Measurements from ENCODE around the gene USP16.
"Not testable (repeated sequence)": the region's sequence is repeated elsewhere in the genome, so short reads cannot be mapped to it uniquely, and the experiment has no call there.

Gene USP16

DNA sequence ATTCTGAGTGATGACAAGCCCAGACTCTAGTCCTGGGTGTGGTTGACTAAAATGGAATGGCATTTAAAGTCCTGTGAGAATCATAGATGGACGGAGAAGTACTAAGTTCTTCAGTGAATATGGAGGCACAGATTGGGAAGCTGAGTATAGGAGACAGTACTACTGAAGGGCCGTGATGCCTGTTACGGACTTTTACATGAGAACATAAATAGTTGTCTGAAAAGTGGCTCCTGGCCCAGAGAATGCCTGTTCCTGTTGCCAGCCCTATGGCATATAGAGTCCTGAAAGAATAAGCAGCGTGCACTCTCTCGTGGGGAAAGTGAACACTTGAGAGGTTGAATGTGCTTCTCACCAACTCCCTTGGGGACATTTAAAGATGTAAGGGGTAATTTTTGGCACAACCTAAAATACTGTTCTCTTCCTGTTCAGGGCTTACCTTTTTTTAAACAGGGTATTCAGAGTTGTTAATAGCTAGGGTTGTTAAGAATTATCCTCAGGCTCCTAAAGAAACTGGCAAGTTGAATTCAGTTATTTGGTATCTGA is 28.6 kb downstream of the USP16 start:
- Mint-ChIP-seq H3K4me1 (no peaks in the 10 kb centered on the region), H3K27ac (ENCODE audit: low read depth) (no peak overlapping the region), H3K4me3 (no peak overlapping the region), H3K27me3 (no peaks in the 10 kb centered on the region), H3K9me3 (no peaks in the 10 kb centered on the region), H3K36me3 (ENCODE audit: insufficient read depth) (peaks cover 49% of the 10 kb centered on the region)
- no peak for DNase-seq (ENCODE audit: low spot score in 2 of 2)
- ATAC-seq (replicated peaks; ENCODE audit: extremely low read depth, poor library complexity, severe bottlenecking): no peak

DNA sequence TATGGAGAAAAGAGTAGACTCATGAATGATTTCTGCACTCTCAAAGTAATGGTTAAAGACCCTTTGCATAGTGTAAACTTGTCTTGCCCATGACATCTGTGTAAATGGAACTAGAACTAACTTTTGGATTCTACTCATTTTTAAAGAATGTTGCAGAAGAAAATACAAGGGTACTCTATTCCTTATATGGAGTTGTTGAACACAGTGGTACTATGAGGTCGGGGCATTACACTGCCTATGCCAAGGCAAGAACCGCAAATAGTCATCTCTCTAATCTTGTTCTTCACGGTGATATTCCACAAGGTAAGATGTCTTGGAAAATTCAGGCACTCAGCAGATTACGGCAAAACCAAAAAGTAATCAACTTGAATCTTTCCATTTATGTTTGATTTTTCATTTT is 29.2 kb downstream of the USP16 start:
- ATAC-seq (replicated peaks; ENCODE audit: extremely low read depth, poor library complexity, severe bottlenecking): no peak
- H3K4me1 Mint-ChIP-seq: no peaks in the 10 kb centered on the region
- DNase-seq (ENCODE audit: low spot score in 2 of 2): no peak
- H3K4me3 Mint-ChIP-seq: no peak overlapping the region
- no peak overlapping the region for H3K27ac Mint-ChIP-seq (ENCODE audit: low read depth)
- no peaks in the 10 kb centered on the region for H3K9me3 Mint-ChIP-seq
- peaks cover 52% of the 10 kb centered on the region for H3K36me3 Mint-ChIP-seq (ENCODE audit: insufficient read depth)
- no peaks in the 10 kb centered on the region for H3K27me3 Mint-ChIP-seq

DNA sequence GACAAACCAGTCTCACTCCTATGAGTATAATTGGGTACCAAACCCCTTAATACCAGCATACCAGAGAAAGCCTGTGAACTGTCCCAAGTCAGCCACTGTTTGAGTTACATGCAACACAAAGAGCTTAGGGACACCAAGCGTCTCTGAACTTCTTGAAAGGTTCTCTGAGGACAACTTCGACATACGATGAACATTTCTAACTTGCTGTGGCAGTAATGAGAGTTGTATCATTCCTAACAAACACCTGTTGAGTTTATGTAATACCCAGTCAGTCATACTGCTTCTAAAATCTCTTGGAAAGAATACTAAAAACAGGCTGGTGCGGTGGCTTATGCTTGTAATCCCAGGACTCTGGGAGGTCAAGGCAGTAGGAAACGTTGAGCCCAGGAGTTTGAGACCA is 30.6 kb downstream of the USP16 start:
- ATAC-seq (replicated peaks; ENCODE audit: extremely low read depth, poor library complexity, severe bottlenecking) (no peak), DNase-seq (ENCODE audit: low spot score in 2 of 2) (no peak)
- no peaks in the 10 kb centered on the region for H3K4me1 Mint-ChIP-seq
- no peaks in the 10 kb centered on the region for H3K9me3 Mint-ChIP-seq
- no peak overlapping the region for H3K27ac Mint-ChIP-seq (ENCODE audit: low read depth)
- H3K27me3 Mint-ChIP-seq: no peaks in the 10 kb centered on the region
- peaks cover 47% of the 10 kb centered on the region for H3K36me3 Mint-ChIP-seq (ENCODE audit: insufficient read depth)
- H3K4me3 Mint-ChIP-seq: no peak overlapping the region

DNA sequence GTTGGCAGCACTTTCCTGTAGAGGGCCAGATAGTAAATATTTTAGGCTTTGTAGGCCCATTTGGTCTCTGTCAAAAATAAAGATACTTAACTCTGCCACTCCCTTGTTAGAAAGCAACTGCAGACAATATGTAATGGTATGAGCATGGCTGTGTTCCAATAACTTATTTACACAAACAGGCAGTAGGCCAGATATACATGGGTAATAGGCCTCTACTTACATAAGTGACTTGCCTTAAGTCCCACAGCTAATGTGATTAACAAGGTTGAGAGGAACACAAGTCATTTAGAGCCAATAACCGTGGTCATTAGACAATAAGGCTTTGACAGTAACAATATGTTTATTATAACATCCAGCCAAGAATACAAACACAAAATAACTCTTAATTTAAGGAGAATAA is 31.5 kb downstream of the USP16 start:
- H3K9me3 Mint-ChIP-seq: no peaks in the 10 kb centered on the region
- H3K27ac Mint-ChIP-seq (ENCODE audit: low read depth): no peak overlapping the region
- ATAC-seq (replicated peaks; ENCODE audit: extremely low read depth, poor library complexity, severe bottlenecking) (no peak), DNase-seq (ENCODE audit: low spot score in 2 of 2) (no peak)
- no peak overlapping the region for H3K4me3 Mint-ChIP-seq
- no peaks in the 10 kb centered on the region for H3K27me3 Mint-ChIP-seq
- H3K4me1 Mint-ChIP-seq: no peaks in the 10 kb centered on the region
- peaks cover 53% of the 10 kb centered on the region for H3K36me3 Mint-ChIP-seq (ENCODE audit: insufficient read depth)

DNA sequence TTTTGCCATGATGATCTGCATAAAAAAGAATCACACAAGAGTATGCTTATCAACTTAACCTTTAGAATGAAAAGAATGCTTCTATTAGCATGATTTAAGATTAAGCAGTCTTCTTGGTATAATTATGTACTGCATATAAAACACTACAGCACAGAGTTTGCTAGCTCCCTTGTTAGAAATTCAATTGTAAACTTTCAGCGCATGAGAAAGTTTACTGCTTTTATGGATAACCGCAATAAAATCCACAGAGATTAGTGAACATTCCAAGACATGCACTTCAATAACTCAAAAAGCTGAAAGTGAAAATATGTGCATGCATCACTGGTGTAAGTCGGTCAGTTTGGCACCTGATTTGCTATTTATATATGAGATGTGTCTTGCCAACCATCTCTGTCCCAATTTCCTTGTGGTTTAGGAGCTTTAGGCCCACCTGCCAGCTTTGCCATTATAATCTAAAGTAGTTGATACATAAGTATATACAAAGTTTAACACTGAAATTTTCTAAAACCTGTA is 32.1 kb downstream of the USP16 start:
- Mint-ChIP-seq H3K4me1 (no peaks in the 10 kb centered on the region), H3K27me3 (no peaks in the 10 kb centered on the region), H3K27ac (ENCODE audit: low read depth) (no peak overlapping the region), H3K36me3 (ENCODE audit: insufficient read depth) (peaks cover 59% of the 10 kb centered on the region), H3K4me3 (no peak overlapping the region), H3K9me3 (no peaks in the 10 kb centered on the region)
- no peak for ATAC-seq (replicated peaks; ENCODE audit: extremely low read depth, poor library complexity, severe bottlenecking)
- DNase-seq (ENCODE audit: low spot score in 2 of 2): no peak

DNA sequence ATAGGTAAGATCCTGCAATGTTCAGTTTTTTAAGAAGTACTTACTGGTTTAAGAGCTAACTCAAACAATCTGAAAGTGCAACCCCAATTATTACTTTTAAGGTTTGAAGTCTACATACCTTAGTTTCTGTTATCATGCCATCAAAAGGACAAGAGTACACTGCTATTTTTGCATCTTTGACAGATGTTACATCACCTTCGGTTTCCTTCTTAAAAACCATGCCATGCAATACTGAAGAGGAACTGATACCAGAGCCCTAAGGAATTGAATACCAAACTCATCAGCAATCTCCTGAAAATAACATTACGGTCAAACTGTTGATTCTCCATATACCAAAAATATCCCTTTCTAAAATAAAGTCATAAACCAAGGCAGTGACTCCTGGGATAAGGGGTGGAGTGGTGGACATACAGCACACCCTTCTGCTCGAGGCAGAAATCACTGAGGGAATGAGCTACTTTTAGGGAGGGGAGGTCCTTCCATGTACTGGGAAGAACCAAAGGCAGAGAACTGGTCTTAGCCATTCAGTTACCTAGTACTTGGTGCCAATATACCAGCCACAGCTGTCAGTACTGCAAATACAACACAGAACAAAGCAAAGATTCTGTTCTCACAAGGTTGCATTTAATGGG is 40.5 kb downstream of the USP16 start:
- Mint-ChIP-seq H3K9me3 (no peaks in the 10 kb centered on the region), H3K4me1 (no peaks in the 10 kb centered on the region), H3K27ac (ENCODE audit: low read depth) (no peak overlapping the region), H3K36me3 (ENCODE audit: insufficient read depth) (peaks cover 83% of the 10 kb centered on the region), H3K27me3 (no peaks in the 10 kb centered on the region), H3K4me3 (no peak overlapping the region)
- no peak for ATAC-seq (replicated peaks; ENCODE audit: extremely low read depth, poor library complexity, severe bottlenecking)
- no peak for DNase-seq (ENCODE audit: low spot score in 2 of 2)

DNA sequence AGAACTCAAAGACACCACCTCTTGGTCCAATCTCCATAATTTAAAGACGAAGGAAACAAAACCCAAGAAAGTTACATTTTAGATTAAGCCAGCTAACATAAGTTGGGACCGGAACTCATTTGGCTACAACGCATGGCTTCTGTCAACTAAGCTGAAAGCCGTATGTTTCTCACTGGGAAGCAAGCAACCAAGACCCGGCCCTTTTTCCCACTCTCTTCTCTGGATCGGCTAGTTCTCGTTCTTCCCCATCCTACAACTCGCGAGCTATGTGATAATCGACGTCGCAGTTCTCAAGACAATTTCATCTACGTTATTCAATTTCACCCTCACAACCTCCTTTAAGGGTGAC is 48.4 kb downstream of the USP16 start:
- no peaks in the 10 kb centered on the region for H3K27me3 Mint-ChIP-seq
- ATAC-seq (replicated peaks; ENCODE audit: extremely low read depth, poor library complexity, severe bottlenecking) (peak; percentile 5), DNase-seq (ENCODE audit: low spot score in 2 of 2) (no peak)
- peak overlapping the region; percentile 99 for H3K27ac Mint-ChIP-seq (ENCODE audit: low read depth)
- H3K4me1 Mint-ChIP-seq: peaks cover 27% of the 10 kb centered on the region
- H3K36me3 Mint-ChIP-seq (ENCODE audit: insufficient read depth): peaks cover 26% of the 10 kb centered on the region
- peak overlapping the region; percentile 99 for H3K4me3 Mint-ChIP-seq
- no peaks in the 10 kb centered on the region for H3K9me3 Mint-ChIP-seq

DNA sequence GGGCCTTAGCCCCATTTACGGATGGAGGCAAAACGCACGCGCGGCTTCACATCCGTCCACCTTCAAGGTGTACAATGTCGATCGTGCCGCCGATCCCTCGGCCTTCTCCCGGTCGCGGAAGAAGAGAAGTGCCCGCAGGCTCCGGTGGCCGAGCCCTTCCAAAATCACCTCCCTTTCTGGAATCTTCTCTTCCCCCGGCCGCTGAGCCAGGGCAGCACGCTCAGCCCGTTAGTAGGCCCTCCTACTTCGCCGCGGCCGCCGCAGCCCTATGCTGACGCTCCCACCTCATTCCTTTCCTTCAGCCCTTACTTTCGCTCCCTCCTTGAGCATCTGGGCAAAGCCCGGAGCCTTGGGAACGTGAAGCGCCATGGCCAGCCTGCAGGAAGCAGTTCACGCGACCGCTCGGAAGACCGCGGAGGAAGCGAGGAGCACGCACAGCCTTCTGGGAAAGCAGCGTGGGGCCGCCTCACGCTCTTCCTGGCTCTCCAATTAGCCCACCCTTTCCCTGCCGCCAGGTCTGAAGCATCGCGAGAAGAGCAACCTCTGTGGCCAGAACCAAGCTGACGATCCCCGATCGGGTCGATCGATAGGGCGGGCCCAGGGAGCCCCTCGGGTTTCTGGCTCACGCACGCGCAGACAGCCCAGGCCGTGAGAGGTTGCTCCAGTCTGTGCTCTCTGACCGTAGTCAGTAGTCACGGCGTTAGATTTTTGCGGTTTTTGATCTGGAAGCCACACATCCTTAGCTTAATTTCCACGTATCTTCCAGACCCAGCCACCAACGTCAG is 48.9 kb downstream of the USP16 start, which contains the start of gene CCT8:
CCT8 (minus strand) TSS at position 427 of the 785 bp plus-strand sequence; CDS start at position 369, 58 bp downstream.
- peak; percentile 94 to 97 for DNase-seq (ENCODE audit: low spot score in 2 of 2)
- ATAC-seq (replicated peaks; ENCODE audit: extremely low read depth, poor library complexity, severe bottlenecking): peak; percentile 92
- Mint-ChIP-seq H3K27me3 (no peaks in the 10 kb centered on the region), H3K36me3 (ENCODE audit: insufficient read depth) (peaks cover 24% of the 10 kb centered on the region), H3K27ac (ENCODE audit: low read depth) (peak within 1 kb of the TSS; percentile 99), H3K9me3 (no peaks in the 10 kb centered on the region), H3K4me1 (peaks cover 32% of the 10 kb centered on the region), H3K4me3 (peak within 1 kb of the TSS; percentile 99)

DNA sequence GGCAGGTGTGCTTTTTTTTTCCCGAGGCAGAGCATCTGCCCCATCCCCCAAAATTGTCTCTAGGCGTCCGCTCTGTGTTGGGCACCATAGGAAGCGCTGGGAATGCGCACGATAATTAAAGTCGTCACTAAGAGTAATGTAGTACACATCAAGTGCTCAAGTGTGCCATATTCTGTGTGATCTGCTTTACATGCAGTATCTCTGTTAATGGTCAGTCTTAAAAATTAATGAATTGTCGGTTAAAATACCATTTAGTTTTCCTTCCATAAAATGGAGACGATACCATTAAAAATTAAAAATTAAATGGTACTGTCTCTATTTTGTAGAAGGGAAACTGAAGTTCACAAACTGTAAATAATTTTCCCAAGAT is 49.5 kb downstream of the USP16 start:
- no peaks in the 10 kb centered on the region for H3K27me3 Mint-ChIP-seq
- H3K36me3 Mint-ChIP-seq (ENCODE audit: insufficient read depth): peaks cover 18% of the 10 kb centered on the region
- H3K27ac Mint-ChIP-seq (ENCODE audit: low read depth): peak overlapping the region; percentile 99
- peak overlapping the region; percentile 99 for H3K4me3 Mint-ChIP-seq
- DNase-seq (ENCODE audit: low spot score in 2 of 2) (no peak), ATAC-seq (replicated peaks; ENCODE audit: extremely low read depth, poor library complexity, severe bottlenecking) (peak; percentile 16)
- peaks cover 38% of the 10 kb centered on the region for H3K4me1 Mint-ChIP-seq
- H3K9me3 Mint-ChIP-seq: no peaks in the 10 kb centered on the region

DNA sequence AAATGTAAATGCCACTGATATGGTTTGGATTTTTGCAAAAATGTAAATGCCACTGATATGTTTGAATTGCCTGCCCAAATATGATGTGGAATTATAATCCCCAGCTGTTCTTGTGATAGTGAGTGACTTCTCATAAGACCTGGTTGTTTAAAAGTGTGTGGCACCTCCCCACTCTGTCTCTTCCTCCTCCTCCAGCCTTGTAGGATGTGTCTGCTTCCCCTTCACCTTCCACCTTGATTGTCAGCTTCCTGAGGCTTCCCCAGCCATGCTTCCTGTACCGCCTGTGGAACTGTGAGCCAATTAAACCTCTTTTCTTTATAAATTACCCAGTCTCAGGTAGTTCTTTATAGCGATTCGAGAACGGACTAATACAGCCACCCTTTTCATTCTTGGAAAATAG is 50.3 kb downstream of the USP16 start:
- Mint-ChIP-seq H3K4me1 (peaks cover 44% of the 10 kb centered on the region), H3K27me3 (no peaks in the 10 kb centered on the region), H3K9me3 (no peaks in the 10 kb centered on the region), H3K36me3 (ENCODE audit: insufficient read depth) (peaks cover 12% of the 10 kb centered on the region), H3K27ac (ENCODE audit: low read depth) (no peak overlapping the region), H3K4me3 (peak overlapping the region; percentile 29)
- no peak for ATAC-seq (replicated peaks; ENCODE audit: extremely low read depth, poor library complexity, severe bottlenecking)
- DNase-seq (ENCODE audit: low spot score in 2 of 2): no peak

DNA sequence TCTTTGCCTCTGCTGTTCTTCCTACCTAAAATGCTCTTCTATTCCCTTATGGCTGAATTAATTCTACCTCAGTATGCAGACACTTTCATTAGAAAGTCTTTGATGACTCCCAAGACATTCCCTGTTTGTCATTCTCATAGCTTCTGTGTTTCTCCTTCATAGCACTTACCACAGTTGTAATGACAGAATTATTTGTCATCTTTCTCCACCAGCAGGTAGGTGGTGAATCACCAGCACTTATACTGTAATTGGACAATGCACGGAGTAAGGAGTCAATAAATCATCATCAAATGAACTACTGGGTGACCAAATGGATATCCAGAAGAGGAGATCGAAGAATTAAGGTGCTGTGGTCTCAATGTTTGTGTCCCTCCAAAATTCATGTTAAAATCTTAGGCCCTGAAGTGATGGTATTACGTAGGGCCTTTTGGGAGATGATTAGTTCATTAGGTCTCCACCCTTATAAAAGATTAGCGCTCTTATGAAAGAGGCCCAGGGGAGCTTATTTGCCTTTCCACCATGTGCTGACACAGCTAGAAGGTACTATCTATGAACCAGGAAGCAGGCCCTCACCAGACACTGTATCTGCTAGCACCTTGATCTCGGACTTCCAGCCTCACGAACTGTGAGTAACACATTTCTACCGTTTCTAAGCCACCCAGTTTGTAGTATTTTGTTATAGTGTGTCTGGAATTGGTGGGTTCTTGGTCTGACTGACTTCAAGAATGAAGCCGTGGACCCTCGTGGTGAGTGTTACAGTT is 51.4 kb downstream of the USP16 start:
- H3K36me3 Mint-ChIP-seq (ENCODE audit: insufficient read depth): peaks cover 12% of the 10 kb centered on the region
- H3K9me3 Mint-ChIP-seq: no peaks in the 10 kb centered on the region
- no peak overlapping the region for H3K27ac Mint-ChIP-seq (ENCODE audit: low read depth)
- DNase-seq (ENCODE audit: low spot score in 2 of 2) (no peak), ATAC-seq (replicated peaks; ENCODE audit: extremely low read depth, poor library complexity, severe bottlenecking) (no peak)
- no peaks in the 10 kb centered on the region for H3K27me3 Mint-ChIP-seq
- H3K4me1 Mint-ChIP-seq: peaks cover 54% of the 10 kb centered on the region
- H3K4me3 Mint-ChIP-seq: no peak overlapping the region

DNA sequence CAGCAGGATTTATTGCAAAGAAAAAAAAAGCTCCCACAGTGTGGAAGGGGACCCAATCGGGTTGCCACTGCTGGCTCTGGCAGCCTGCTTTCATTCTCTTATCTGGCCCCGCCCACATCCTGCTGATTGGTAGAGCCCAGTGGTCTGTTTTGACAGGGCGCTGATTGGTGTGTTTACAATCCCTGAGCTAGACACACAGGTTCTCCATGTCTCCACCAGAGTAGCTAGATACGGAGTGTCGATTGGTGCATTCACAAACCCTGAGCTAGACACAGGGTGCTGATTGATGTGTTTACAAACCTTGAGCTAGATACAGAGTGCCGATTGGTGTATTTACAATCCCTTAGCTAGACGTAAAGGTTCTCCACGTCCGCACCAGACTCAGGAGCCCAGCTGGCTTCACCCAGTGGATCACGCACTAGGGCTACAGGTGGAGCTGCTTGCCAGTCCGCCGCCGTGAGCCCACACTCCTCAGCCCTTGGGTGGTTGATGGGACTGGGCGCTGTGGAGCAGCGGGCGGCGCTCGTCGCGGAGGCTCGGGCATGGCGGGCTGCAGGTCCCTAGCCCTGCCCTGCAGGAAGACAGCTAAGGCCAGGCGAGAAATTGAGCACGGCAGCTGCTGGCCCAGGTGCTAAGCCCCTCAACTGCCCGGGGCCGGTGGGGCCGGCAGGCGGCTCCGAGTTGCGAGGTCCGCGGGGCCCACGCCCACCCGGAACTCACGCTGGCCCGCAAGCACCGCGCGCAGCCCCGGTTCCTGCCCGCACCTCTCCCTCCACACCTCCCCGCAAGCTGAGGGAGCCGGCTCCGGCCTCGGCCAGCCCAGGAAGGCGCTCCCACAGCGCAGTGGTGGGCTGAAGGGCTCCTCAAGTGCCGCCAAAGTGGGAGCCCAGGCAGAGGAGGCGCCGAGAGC is 52.5 kb downstream of the USP16 start:
- H3K9me3 Mint-ChIP-seq; H3K27me3 Mint-ChIP-seq; ATAC-seq (replicated peaks; ENCODE audit: extremely low read depth, poor library complexity, severe bottlenecking): not testable (repeated sequence)
- peak in 1 of 2 donors; percentile 66 for DNase-seq (ENCODE audit: low spot score in 2 of 2)
- peak overlapping the region; percentile 84 for H3K27ac Mint-ChIP-seq (ENCODE audit: low read depth)
- H3K4me3 Mint-ChIP-seq: peak overlapping the region; percentile 83
- H3K36me3 Mint-ChIP-seq (ENCODE audit: insufficient read depth): peaks cover 10% of the 10 kb centered on the region
- H3K4me1 Mint-ChIP-seq: peaks cover 48% of the 10 kb centered on the region
